ENCODE data around the gene VANGL2. TPM values are rescaled to one million over a fixed set of nuclear protein-coding genes. Genes with fewer than 3 reads are reported as not detected.

VANGL2 gene
- total and polyA plus RNA-seq, 2 of the 8 experiments (the other 6 are each of a cell fraction or from before 2014, with no cell fraction given) = 62.5 to 118 TPM

DNA sequence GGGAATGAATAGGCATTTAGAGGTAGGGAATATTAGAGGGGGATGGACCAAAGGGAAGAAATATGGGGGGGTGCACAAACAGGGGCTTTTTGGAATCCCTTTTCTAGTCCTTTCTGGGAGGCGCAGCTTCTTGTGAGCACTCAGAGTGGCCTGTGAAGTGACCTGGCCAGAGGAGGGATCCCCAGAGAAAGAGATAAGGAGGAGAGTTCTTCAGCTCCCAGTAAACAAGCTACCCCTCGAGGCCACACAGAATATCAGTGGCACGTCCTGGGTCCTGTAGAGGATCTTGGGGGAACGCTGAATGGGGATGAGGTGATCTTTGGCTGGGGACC lies 19.4 kb downstream of the VANGL2 start:
- no peak overlapping the region for H3K4me2 ChIP-seq (ENCODE audit: insufficient read depth in 1 of 2, low read depth in 2 of 2, low read length in 2 of 2)
- ChIA-PET CTCF (ENCODE audit: partially characterized antibody) (interaction anchor here (0.9 to 5.8 kb wide), 8 partner anchors 9 to 76 kb away, joined by 3 to 57 read pairs (median 3); partner anchors contain the start of genes COPA and NCSTN), POLR2A (ENCODE audit: partially characterized antibody) (interaction anchor here (1.1 to 2.5 kb wide), 3 partner anchors 9 to 12 kb away, joined by 3 to 8 read pairs (median 6); no protein-coding TSS in a partner anchor)
- H3K27me3 ChIP-seq (replicated peaks in 1 of 4; ENCODE audit: control insufficient read depth in 3 of 4, extremely low read depth in 1 of 4, insufficient read depth in 3 of 4, low read length in 3 of 4) = no peaks in the 10 kb centered on the region
- no peak overlapping the region for H2BK15ac ChIP-seq (ENCODE audit: low read length)
- peaks cover 5 to 16% of the 10 kb centered on the region in 2 experiments for H4K20me1 ChIP-seq (replicated peaks in 1 of 2; ENCODE audit: control insufficient read depth in 1 of 2, insufficient read depth in 2 of 2, low read length in 2 of 2)
- H2BK120ac ChIP-seq (replicated peaks; ENCODE audit: low read depth, low read length) = no peak overlapping the region
- peaks cover 18 to 70% (median 53%) of the 10 kb centered on the region in 4 experiments for H3K36me3 ChIP-seq (ENCODE audit: control insufficient read depth in 2 of 4, insufficient read depth in 4 of 4, low read length in 3 of 4)
- H3K27ac ChIP-seq (ENCODE audit: low read depth, low read length) = no peak overlapping the region
- DNase-seq (ENCODE audit: low read depth in 1 of 2, low spot score in 2 of 2) (no peak), FAIRE-seq (no peak)
- H3K4me1 ChIP-seq (replicated peaks in 1 of 4; ENCODE audit: control insufficient read depth in 3 of 4, insufficient read depth in 4 of 4, low read length in 3 of 4) = no peaks in the 10 kb centered on the region
- H2BK20ac ChIP-seq (ENCODE audit: low read length) = no peak overlapping the region
- no peaks in the 10 kb centered on the region for H3K23me2 ChIP-seq (ENCODE audit: low read depth, low read length)
- H3K79me1 ChIP-seq (ENCODE audit: low read depth, low read length) = peaks cover 8% of the 10 kb centered on the region
- H3K9me3 ChIP-seq (ENCODE audit: insufficient read depth in 2 of 2, low read depth in 1 of 2, low read length in 1 of 2) = no peaks in the 10 kb centered on the region
- H3K79me2 ChIP-seq (ENCODE audit: control insufficient read depth in 1 of 2, insufficient read depth in 2 of 2, low read length in 2 of 2) = peaks cover 0 to 7% of the 10 kb centered on the region in 2 experiments; a peak in 1 of 4 replicates
- 85% methylated on average over 4 of the region's 4 CpGs; no CpG with 5 or more reads in 1 of the 2 experiments for WGBS, 2 experiments (ENCODE audit: extremely low coverage in 1 of 2, insufficient coverage in 1 of 2, insufficient read length in 1 of 2, insufficient replicate concordance in 2 of 2, low coverage in 1 of 2, low lambda C conversion rate in 2 of 2, missing lambda C conversion rate in 1 of 2)
- H4K5ac ChIP-seq (ENCODE audit: insufficient read length, low read depth, low read length) = no peak overlapping the region
- no peak overlapping the region for H2AK5ac ChIP-seq (ENCODE audit: low read depth, low read length)
- no peak overlapping the region for H3K14ac ChIP-seq (ENCODE audit: insufficient read length)
- no peak overlapping the region for H3K56ac ChIP-seq (replicated peaks; ENCODE audit: insufficient read length, low read depth, low read length)
- H4K91ac ChIP-seq (replicated peaks; ENCODE audit: insufficient read length, low read length) = no peak overlapping the region
- no peak overlapping the region for H3K18ac ChIP-seq (ENCODE audit: extremely low read depth, low read length)
- no peak overlapping the region for H2AFZ ChIP-seq (ENCODE audit: low read length)
- no peak overlapping the region for H3K4me3 ChIP-seq (ENCODE audit: extremely low read depth in 1 of 4, insufficient read depth in 2 of 4, low read depth in 3 of 4, low read length in 4 of 4)
- H2BK5ac ChIP-seq (ENCODE audit: low read depth, low read length) = no peak overlapping the region
- H3K4ac ChIP-seq (replicated peaks; ENCODE audit: insufficient read length, low read depth, low read length) = no peak overlapping the region
- H2BK12ac ChIP-seq (ENCODE audit: low read depth, low read length) = no peak overlapping the region
- H3K23ac ChIP-seq (ENCODE audit: insufficient read length) = no peak overlapping the region
- no peak overlapping the region for H3K9ac ChIP-seq (replicated peaks in 1 of 4; ENCODE audit: extremely low read depth in 1 of 4, low read depth in 3 of 4, low read length in 3 of 4)
- no peak overlapping the region for H4K8ac ChIP-seq (ENCODE audit: extremely low read depth, insufficient read depth, low read length)
- TF ChIP-seq RBBP5 (IDR thresholded peaks at IDR 0.05; ENCODE audit: borderline replicate concordance, low read depth, low read length) (no peak), NANOG (IDR thresholded peaks at IDR 0.05; ENCODE audit: insufficient read depth, low read depth, low read length, poor library complexity, severe bottlenecking) (no peak), SP4 (IDR thresholded peaks at IDR 0.05; ENCODE audit: low read length) (no peak), SAP30 (IDR thresholded peaks at IDR 0.05; ENCODE audit: insufficient read depth, insufficient replicate concordance, low read length) (no peak), POU5F1 (IDR thresholded peaks at IDR 0.05; ENCODE audit: low read depth, low read length) (no peak)
- TF ChIP-seq, protein P1, sequence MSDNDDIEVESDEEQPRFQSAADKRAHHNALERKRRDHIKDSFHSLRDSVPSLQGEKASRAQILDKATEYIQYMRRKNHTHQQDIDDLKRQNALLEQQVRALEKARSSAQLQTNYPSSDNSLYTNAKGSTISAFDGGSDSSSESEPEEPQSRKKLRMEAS (IDR thresholded peaks at IDR 0.05) = no peak
